SU-DHL-6 (cell line): ENCODE results near the gene HTATIP2.

Experiments used
- H2AFZ ChIP-seq: fragments of 200-600 bp; sonication (generic); 2 replicates; pipeline ENCODE4 v1.6.1; 2014; ENCODE audit warnings: low read depth, mild to moderate bottlenecking, moderate library complexity, mixed read lengths, antibody characterized with exemption, low read length; ENCODE audit not compliant: severe bottlenecking
- H3F3A ChIP-seq: fragments of 200-600 bp; shearing (Covaris generic); 2 replicates; pipeline ENCODE4 v1.6.0; 2016; ENCODE audit warnings: antibody characterized with exemption, mild to moderate bottlenecking; ENCODE audit not compliant: insufficient read depth
- H3K27ac ChIP-seq: fragments of 200-600 bp; sonication (generic); 2 replicates; pipeline ENCODE4 v1.5.1; 2016; ENCODE audit warnings: low read depth, mild to moderate bottlenecking, low read length, moderate library complexity, mixed read lengths
- H3K27me3 ChIP-seq: fragments of 200-600 bp; sonication (generic), shearing (Covaris generic); 2 replicates; pipeline ENCODE4 v1.6.0; 2014; ENCODE audit warnings: mild to moderate bottlenecking, low read length
- H3K36me3 ChIP-seq: fragments of 200-600 bp; sonication (generic); 2 replicates; pipeline ENCODE4 v1.6.1; 2014; ENCODE audit warnings: mild to moderate bottlenecking, low read length, mixed read lengths
- H3K4me2 ChIP-seq: fragments of 300-600, 200-600 bp; shearing (Covaris generic), sonication (generic); 2 replicates; pipeline ENCODE4 v1.6.0; 2014; ENCODE audit warnings: low read length, low read depth, mild to moderate bottlenecking; ENCODE audit not compliant: poor library complexity, severe bottlenecking
- H3K4me3 ChIP-seq: fragments of 200-600 bp; sonication (generic); 2 replicates; pipeline ENCODE4 v1.5.1; 2014; ENCODE audit warnings: antibody characterized with exemption, low read length, mild to moderate bottlenecking, mixed read lengths; ENCODE audit not compliant: insufficient read depth, poor library complexity, severe bottlenecking
- H3K79me2 ChIP-seq: fragments of 200-600 bp; sonication (generic); 2 replicates; pipeline ENCODE4 v1.6.1; 2014; ENCODE audit warnings: mild to moderate bottlenecking, low read length, moderate library complexity; ENCODE audit not compliant: insufficient read depth
- H3K9ac ChIP-seq: fragments of 200-600 bp; sonication (generic); 2 replicates; pipeline ENCODE4 v1.7.0; 2014; ENCODE audit warnings: mild to moderate bottlenecking, low read length
- H3K9me2 ChIP-seq: fragments of 200-600 bp; sonication (generic); replicated peaks from 2 replicates; pipeline ENCODE4 v1.6.1; 2014; ENCODE audit warnings: low read length; ENCODE audit not compliant: insufficient read depth
- H3K9me3 ChIP-seq: fragments of 200-600 bp; sonication (generic); 2 replicates; pipeline ENCODE4 v1.6.1; 2014; ENCODE audit warnings: low read length, mixed read lengths; ENCODE audit not compliant: insufficient read depth
- H4K20me1 ChIP-seq: fragments of 200-600 bp; sonication (generic); 2 replicates; pipeline ENCODE4 v1.6.1; 2014; ENCODE audit warnings: low read depth, mild to moderate bottlenecking, antibody characterized with exemption, low read length, moderate library complexity, mixed read lengths
- EZH2phosphoT487 ChIP-seq: fragments of 200-600 bp; sonication (generic), shearing (Covaris generic); conservative IDR thresholded peaks from 2 replicates; pipeline ENCODE4 v1.6.1; 2018; ENCODE audit warnings: mild to moderate bottlenecking, antibody characterized with exemption, low read length, moderate library complexity, mixed read lengths
- TF ChIP-seq, protein P1 (sequence below): fragments of 200-600 bp; sonication (generic); IDR thresholded peaks from one replicate; pipeline ENCODE4 v1.5.1; 2017; ENCODE audit warnings: antibody characterized with exemption, mild to moderate bottlenecking, low read length, moderate library complexity; ENCODE audit not compliant: insufficient read depth, poor library complexity, severe bottlenecking

HTATIP2 gene

GRCh38 chr11:20353829-20354434, 9.6 kb upstream of the HTATIP2 start:
- no peaks in the 10 kb centered on the region for H3K9me2 ChIP-seq

DNA sequence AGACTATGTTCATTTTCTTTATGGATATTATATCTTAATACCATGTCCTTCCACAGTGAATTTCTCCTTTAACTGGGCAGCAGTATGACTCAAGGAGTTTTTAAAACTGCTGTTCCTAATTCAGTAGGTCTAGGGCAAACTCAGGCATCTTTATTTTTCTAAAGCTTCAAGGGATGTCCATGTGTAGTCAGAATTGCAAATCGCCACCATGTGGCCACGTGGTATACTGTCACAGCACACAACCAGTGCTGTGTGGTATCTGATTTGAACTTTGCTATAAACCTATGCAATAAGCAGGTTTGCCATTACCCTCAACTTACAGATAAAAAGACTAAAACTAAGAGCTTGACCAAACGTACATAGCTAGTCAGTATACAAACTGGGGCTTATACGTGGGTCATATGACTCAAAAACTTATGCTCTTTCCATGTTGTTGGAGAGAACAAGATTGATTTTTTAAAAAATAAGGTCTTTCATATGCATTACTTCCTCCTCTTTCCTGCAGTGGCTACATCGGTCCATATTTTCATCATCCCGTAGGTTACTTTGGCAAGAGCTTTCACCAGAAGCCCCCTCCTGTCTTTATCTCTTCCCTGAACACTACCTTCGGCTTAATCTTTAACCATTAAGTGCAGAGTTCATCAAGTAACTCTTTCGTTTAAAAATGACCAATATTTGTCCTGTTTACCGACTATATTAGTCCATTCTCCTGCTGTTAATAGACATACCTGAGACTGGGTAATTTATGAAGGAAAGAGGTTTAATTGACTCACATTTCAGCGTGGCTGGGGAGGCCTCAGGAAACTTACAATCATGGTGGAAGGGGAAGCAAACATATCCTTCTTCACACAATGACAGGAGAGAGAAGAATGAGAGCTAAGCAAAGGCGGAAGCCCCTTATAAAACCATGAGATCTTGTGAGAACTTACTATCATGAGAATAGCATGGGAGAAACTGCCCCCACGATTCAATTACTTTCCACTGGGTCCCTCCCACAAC, 8.0 kb upstream of the HTATIP2 start:
- Histone ChIP-seq H3K27me3 (no peaks in the 10 kb centered on the region), H3K79me2 (no peaks in the 10 kb centered on the region), H3K36me3 (no peaks in the 10 kb centered on the region), H3K4me2 (no peak overlapping the region), H3F3A (no peaks in the 10 kb centered on the region), H3K9me2 (no peaks in the 10 kb centered on the region), H3K9ac (no peak overlapping the region), H3K4me3 (no peak overlapping the region), H3K27ac (no peak overlapping the region), H4K20me1 (no peaks in the 10 kb centered on the region), H2AFZ (no peak overlapping the region), H3K9me3 (no peaks in the 10 kb centered on the region)
- TF ChIP-seq, protein P1, sequence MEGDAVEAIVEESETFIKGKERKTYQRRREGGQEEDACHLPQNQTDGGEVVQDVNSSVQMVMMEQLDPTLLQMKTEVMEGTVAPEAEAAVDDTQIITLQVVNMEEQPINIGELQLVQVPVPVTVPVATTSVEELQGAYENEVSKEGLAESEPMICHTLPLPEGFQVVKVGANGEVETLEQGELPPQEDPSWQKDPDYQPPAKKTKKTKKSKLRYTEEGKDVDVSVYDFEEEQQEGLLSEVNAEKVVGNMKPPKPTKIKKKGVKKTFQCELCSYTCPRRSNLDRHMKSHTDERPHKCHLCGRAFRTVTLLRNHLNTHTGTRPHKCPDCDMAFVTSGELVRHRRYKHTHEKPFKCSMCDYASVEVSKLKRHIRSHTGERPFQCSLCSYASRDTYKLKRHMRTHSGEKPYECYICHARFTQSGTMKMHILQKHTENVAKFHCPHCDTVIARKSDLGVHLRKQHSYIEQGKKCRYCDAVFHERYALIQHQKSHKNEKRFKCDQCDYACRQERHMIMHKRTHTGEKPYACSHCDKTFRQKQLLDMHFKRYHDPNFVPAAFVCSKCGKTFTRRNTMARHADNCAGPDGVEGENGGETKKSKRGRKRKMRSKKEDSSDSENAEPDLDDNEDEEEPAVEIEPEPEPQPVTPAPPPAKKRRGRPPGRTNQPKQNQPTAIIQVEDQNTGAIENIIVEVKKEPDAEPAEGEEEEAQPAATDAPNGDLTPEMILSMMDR: peak; percentile 55
- TF ChIP-seq EZH2phosphoT487: no peak

More at GRCh38 chr11:20353829-20354434, 9.6 kb upstream of the HTATIP2 start:
- H3K36me3 ChIP-seq: no peaks in the 10 kb centered on the region
- H3F3A ChIP-seq: no peaks in the 10 kb centered on the region
- H3K27me3 ChIP-seq: no peaks in the 10 kb centered on the region
- H3K27ac ChIP-seq: no peak overlapping the region
- TF ChIP-seq EZH2phosphoT487: no peak
- TF ChIP-seq, protein P1: peak; percentile 85
- H3K4me3 ChIP-seq: no peak overlapping the region
- H3K9ac ChIP-seq: no peak overlapping the region
- H3K79me2 ChIP-seq: no peaks in the 10 kb centered on the region
- H3K4me2 ChIP-seq: no peak overlapping the region
- H3K9me3 ChIP-seq: no peaks in the 10 kb centered on the region
- no peak overlapping the region for H2AFZ ChIP-seq
- H4K20me1 ChIP-seq: no peaks in the 10 kb centered on the region

DNA sequence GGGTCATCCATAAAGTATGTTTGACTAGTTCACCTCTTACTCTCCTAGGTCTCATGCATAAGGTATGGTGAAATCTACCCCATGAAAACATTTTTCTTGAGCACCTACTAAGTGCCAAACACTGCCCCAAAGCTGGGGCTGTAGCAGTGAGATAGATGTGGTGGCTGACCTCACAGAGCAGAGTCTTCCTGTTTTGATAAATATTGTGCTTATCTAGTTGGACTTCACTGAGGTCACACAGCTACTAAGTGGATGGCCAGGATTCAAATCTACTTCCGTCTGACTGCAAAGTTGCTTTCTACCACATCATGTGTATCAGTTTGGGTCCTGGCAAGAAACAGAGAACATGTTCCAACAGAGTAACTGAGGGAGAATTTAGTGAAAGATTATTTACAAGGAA, 6.4 kb upstream of the HTATIP2 start:
- Histone ChIP-seq H4K20me1 (no peaks in the 10 kb centered on the region), H3K9me3 (no peaks in the 10 kb centered on the region), H3K4me2 (no peak overlapping the region), H3K9ac (no peak overlapping the region), H3K27ac (no peak overlapping the region), H3K27me3 (no peaks in the 10 kb centered on the region), H3F3A (peaks cover 3% of the 10 kb centered on the region), H3K4me3 (no peak overlapping the region), H3K79me2 (no peaks in the 10 kb centered on the region), H2AFZ (no peak overlapping the region), H3K36me3 (no peaks in the 10 kb centered on the region), H3K9me2 (no peaks in the 10 kb centered on the region)
- no peak for TF ChIP-seq EZH2phosphoT487
- TF ChIP-seq, protein P1: no peak
